Prostate gland (tissue), 2 donors: ENCODE measurements around the gene SOX8. TPM values are rescaled to one million over a fixed set of nuclear protein-coding genes. Genes with fewer than 3 reads are reported as not detected.

Source experiments
- DNase-seq: peaks from one replicate; pipeline ENCODE4 v3.0.0-alpha.2; 2019; ENCODE audit warnings: low spot score
- H3K27ac ChIP-seq, 2 donors: fragments of 200-600 bp; sonication (generic); 2 replicates each; pipeline ENCODE4 v1.5.1; 2017 to 2019
- H3K27me3 ChIP-seq: fragments of 200-600 bp; sonication (generic); replicated peaks from 2 replicates; pipeline ENCODE4 v1.5.1; 2019; ENCODE audit not compliant: insufficient read depth
- H3K36me3 ChIP-seq, 2 donors: fragments of 200-600 bp; sonication (generic); 1 replicate in 1 of 2; 2 replicates in 1 of 2; pipeline versions ENCODE4 v1.5.1 to v1.8.1; 2017 to 2019
- H3K4me1 ChIP-seq: fragments of 200-600 bp; sonication (generic); replicated peaks from 2 replicates; pipeline ENCODE4 v1.5.1; 2019
- H3K4me3 ChIP-seq, 2 donors: fragments of 200-600 bp; sonication (generic); 2 replicates each; pipeline ENCODE4 v1.5.1; 2017 to 2019
- H3K9me3 ChIP-seq: fragments of 200-600 bp; sonication (generic); 2 replicates; pipeline ENCODE4 v1.5.1; 2017
- CTCF ChIP-seq, 4 experiments: fragments of 200-600 bp in 2 of 4; fragments of 450-650 bp in 2 of 4; sonication (generic) in 2 of 4; IDR thresholded peaks; 1 replicate in 3 of 4; 2 replicates in 1 of 4; pipeline ENCODE4 v1.5.1; 2016 to 2019; ENCODE audit warnings: antibody characterized with exemption in 4 of 4, mild to moderate bottlenecking in 2 of 4, moderate library complexity in 2 of 4
- POLR2A ChIP-seq: fragments of 450-650 bp; IDR thresholded peaks from one replicate; pipeline ENCODE4 v1.6.1; 2016; ENCODE audit warnings: antibody characterized with exemption, mild to moderate bottlenecking
- POLR2AphosphoS5 ChIP-seq: sonication (generic); formaldehyde crosslinking; IDR thresholded peaks from one replicate; pipeline ENCODE4 v1.6.1; 2017; ENCODE audit warnings: antibody characterized with exemption
- WGBS: methylation state at CpG from one replicate; pipeline ENCODE4 v1.1.5; 2018; 5-methylcytosine and 5-hydroxymethylcytosine counted together
- intact Hi-C: fragments of 100-400 bp; cut with DNase I; formaldehyde crosslinking; loops from one replicate; pipeline ENCODE4 v1.14.2; 2022
- total RNA-seq, 2 donors: library from RNA; depleted of rRNA; stranded (reverse); fragments of >200 nt; gene quantifications; one replicate each; pipeline ENCODE4 v1.1.0, GENCODE V29; 2016

The SOX8 gene
- total RNA-seq, 2 donors from 2014 or later = 0.59 to 11.9 TPM

GRCh38 chr16:983044-984030 is 1.8 kb downstream of the SOX8 start:
- intact Hi-C loops = no loop called here
- TF ChIP-seq POLR2AphosphoS5 (no peak), CTCF (IDR thresholded peaks at IDR 0.05) (no peak), POLR2A (no peak)
- Histone ChIP-seq H3K9me3 (no peaks in the 10 kb centered on the region), H3K27me3 (peaks cover 6% of the 10 kb centered on the region), H3K4me1 (peaks cover 5% of the 10 kb centered on the region), H3K27ac (no peak overlapping the region), H3K4me3 (no peak overlapping the region), H3K36me3 (no peaks in the 10 kb centered on the region)
- 55% methylated on average over 59 of the region's 59 CpGs for WGBS
- DNase-seq = no peak

GRCh38 chr16:984121-984694 is 2.6 kb downstream of the SOX8 start:
- intact Hi-C loops = no loop called here
- Histone ChIP-seq H3K36me3 (no peaks in the 10 kb centered on the region), H3K9me3 (no peaks in the 10 kb centered on the region), H3K4me3 (no peak overlapping the region), H3K27ac (no peak overlapping the region), H3K27me3 (peaks cover 6% of the 10 kb centered on the region), H3K4me1 (peaks cover 5% of the 10 kb centered on the region)
- DNase-seq = no peak
- 75% methylated on average over 10 of the region's 22 CpGs for WGBS
- TF ChIP-seq POLR2A (no peak), CTCF (IDR thresholded peaks at IDR 0.05) (no peak), POLR2AphosphoS5 (no peak)

GRCh38 chr16:984736-985636 is 3.4 kb downstream of the SOX8 start:
- intact Hi-C loops = no loop called here
- Histone ChIP-seq H3K27me3 (peaks cover 6% of the 10 kb centered on the region), H3K9me3 (no peaks in the 10 kb centered on the region), H3K36me3 (no peaks in the 10 kb centered on the region), H3K4me3 (no peak overlapping the region), H3K27ac (no peak overlapping the region), H3K4me1 (peaks cover 5% of the 10 kb centered on the region)
- DNase-seq = no peak
- TF ChIP-seq POLR2AphosphoS5 (no peak), CTCF (IDR thresholded peaks at IDR 0.05) (no peak), POLR2A (no peak)
- 96% methylated on average over 65 of the region's 78 CpGs for WGBS

- Histone ChIP-seq H3K4me1 (no peaks in the 10 kb centered on the region), H3K9me3 (no peaks in the 10 kb centered on the region), H3K27ac (no peak overlapping the region), H3K4me3 (no peak overlapping the region), H3K36me3 (no peaks in the 10 kb centered on the region), H3K27me3 (peaks cover 6% of the 10 kb centered on the region)
- 90% methylated on average over 32 of the region's 32 CpGs for WGBS
- DNase-seq = no peak
- TF ChIP-seq CTCF (IDR thresholded peaks at IDR 0.05) (no peak), POLR2A (no peak), POLR2AphosphoS5 (no peak)
- intact Hi-C loops = no loop called here
Measured at GRCh38 chr16:985646-986400, 4.3 kb downstream of the SOX8 start.
